NCI-H524 (cell line): ENCODE measurements around the gene ELMO3.

Experiments
- DNase-seq, 2 experiments: peaks; one replicate each; lab custom pipeline; 2025; lab: John Stamatoyannopoulos, UW

Gene ELMO3

DNA sequence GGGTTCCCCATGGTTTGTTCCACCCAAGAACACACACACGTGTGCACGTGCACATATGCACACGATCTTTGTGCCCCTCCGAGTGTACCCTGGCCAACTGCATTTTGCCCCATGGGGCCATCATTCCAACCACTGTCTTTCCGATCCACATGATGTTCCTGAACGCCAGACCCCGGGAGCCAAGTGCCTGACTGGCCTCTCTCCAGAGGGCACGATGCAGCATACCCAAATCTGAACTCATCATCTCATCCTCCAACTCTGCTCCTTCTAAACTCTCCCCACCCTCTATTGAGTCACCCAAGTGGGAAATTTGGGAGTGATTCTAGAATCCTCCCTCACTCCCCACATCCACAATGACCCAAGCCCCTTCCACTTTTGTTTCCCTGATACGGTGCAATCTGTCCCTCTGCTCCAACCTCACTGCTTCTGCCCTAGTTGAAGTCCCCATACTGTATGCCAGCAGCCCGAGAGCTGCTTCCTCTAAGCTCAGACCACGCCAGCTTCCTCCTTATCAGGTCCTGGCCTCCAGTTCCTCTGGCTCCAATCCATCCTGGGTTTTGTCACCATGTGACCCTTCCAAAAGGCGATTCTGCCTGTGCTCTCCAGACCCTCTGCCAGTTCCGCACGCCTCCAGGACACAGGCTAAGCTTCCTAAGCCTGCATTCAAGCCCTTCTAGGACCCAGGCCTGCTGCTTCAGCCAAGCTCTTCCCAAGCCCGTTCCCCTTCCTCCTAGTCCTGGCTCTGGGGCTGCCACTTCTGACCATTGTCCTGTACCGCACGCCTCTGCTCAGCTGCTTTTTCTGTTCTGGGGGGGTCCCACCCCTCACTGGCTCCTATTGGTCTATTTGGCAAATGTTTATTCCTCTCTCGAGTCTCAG lies 17.9 kb downstream of the ELMO3 start:
- no peak for DNase-seq

DNA sequence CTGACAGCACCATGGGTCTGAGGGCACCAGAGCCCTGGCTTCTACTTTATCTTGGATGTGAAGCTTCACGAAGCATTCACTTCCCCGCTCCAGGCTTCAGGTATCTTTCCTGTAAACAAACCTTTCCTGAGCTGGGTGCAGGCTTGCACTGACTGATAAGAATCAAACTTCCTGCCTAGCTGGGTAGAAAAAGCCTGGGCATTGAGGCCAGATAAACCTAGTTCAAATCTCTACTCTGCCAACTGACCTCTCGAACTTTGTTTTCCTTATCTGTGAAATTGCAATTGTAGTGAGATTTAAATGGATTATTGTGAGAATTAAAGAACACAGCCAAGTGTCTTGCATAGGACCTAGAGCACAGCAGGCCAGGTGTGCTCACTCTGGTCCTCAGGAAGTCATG lies 25.1 kb downstream of the ELMO3 start:
- DNase-seq = no peak

DNA sequence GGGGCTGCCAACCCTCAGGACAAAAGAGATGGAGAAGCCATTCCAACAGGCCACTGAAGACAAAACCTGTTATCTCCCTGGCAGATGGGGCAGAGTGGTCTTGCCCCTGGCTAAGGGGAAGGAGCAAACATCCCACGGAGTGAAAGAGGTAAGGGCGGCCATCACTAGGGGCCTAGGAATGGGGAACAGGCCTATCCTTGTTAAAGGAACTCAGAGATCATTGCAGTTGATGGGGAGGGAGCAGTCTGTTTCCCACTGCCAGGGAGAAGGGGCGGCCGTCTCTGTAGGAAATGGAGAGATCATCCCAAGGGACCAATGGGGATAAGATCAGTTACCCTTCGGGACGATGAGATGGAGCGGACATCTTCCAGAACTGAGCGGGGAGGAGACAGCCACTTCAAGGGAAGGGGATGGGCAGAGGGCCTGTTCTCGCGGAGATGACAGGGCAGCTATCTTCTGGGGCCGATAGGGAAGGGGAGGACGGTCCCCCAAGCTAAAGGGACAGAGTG lies 27.4 kb downstream of the ELMO3 start:
- DNase-seq = peak in 1 of 2 experiments; percentile 62

DNA sequence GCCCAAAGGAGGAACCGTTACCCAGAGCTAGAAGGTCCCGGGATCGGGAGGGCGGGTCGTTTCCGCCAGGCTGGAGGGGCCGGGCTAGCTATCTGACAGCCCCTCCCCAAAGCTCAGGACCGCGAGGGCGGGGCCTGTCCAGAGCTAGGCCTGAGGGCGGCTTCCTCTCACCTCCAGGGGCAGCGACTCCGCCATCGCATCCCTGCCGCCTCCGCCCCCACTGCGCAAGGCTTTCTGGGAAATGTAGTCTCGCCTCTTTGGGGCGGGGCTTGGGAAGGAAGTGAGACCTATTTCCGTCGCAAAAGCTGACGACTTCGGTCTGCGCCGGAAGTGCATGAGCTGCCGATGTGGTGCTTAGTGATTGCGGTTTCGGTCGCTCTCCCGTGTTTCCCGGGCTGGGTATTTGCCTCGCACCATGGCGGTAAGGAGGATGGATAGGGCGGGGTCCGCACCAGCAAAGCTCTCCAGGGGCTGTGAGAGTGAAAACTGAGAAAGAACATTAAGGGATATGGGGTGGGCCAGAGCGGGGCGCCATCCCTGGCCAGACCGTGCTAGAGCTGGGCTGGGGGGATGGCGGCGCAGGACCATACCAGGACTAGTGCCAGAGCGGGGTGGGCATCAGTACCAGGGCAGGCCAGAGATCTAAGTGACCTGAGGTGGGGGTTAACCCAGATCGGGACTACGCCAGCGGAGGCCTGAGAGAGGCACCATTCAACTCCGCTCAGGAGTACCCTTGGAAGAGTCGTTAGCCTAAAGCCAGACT lies 28.1 kb downstream of the ELMO3 start, which contains the start of gene TMEM208:
Gene TMEM208, plus strand, starts transcription at position 327 of the 763 bp plus-strand sequence. Its CDS starts 89 bp downstream, at position 416.
- peak; percentile 99 for DNase-seq

GRCh38 chr16:67227567-67227921 lies 28.6 kb downstream of the ELMO3 start:
- no peak for DNase-seq

GRCh38 chr16:67228034-67228785 lies 29.3 kb downstream of the ELMO3 start:
- no peak for DNase-seq

DNA sequence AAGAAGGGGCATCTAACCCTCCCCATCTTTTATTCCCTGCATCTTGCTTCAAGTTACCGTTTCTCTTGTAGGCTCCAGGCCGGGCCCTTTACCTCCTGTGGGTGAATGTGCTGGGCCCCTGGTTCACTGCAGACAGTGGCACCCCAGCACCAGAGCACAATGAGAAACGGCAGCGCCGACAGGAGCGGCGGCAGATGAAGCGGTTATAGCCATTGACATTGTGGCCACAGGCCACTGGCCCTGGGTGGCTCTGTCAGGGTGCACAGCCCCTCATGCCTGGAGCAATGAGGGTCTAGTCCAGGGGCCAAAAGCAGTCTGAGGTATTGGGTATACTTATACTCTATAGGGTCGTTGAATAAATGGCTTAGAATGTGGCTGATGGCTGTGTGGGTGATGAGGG lies 30.0 kb downstream of the ELMO3 start:
- no peak for DNase-seq

GRCh38 chr16:67229906-67230808 lies 31.2 kb downstream of the ELMO3 start:
- no peak for DNase-seq

DNA sequence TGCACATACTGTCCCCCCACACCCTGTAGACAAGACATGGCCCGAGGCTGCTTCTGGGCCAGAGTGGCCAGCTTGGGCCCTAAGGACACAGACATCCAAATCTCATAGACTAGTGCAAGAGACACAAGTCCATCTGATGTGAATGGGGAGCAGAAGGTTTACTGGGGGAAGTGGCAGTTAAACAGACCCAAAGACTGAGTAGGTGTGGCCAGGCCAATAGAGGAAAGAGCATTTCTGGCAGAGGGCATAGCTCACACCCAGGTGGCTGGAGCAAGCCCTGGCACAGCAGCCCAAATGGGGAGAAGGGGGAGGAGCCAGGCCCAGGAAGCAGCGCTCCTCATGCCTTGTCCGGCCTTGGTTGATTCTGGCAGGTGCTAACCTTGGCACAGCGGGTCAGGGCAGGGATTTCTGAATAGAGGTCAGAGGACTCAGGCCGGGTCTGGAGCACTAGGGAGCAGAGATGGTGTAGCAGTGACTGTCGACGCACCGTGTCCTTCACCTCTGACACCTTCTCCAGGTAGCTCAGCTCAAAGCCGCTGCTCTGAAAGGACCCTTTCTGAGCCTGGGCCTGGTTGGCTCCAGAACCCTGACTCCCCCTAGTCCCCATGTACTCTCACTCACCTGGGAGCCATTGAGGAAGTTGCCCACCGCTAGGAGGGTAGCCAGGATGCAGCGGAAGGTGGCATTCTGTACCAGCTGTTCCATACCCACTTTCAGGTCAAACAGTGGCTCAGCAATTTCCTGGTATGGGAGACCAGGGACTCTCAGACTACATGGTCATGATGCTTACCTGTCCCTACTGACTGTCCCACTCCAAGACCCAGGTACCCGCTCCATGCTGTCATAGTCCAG lies 32.1 kb downstream of the ELMO3 start:
- DNase-seq = no peak

DNA sequence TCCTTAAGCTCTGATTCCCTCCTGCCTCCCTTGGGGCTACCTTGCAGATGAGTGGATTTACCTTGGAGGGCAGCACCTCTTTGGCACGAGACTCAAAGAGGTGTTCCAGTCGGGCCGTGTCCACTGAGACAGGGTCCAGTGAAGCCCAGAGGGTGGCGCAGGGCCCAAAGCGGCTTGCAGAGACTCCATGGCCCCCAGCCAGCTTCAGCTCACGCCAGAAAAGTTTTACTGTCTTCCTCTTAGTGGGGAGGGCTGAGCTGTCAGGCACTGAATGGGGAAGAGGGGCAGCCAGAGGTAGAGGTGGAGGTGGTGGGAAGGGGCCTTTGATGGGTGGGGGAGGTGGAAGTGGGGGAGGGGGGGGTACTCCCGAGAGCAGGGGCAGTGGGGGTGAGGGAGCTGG lies 34.7 kb downstream of the ELMO3 start:
- DNase-seq = no peak

- DNase-seq = no peak
Observed at GRCh38 chr16:67234180-67234597, 35.3 kb downstream of the ELMO3 start.

GRCh38 chr16:67235816-67236562 lies 37.1 kb downstream of the ELMO3 start:
- no peak for DNase-seq

DNA sequence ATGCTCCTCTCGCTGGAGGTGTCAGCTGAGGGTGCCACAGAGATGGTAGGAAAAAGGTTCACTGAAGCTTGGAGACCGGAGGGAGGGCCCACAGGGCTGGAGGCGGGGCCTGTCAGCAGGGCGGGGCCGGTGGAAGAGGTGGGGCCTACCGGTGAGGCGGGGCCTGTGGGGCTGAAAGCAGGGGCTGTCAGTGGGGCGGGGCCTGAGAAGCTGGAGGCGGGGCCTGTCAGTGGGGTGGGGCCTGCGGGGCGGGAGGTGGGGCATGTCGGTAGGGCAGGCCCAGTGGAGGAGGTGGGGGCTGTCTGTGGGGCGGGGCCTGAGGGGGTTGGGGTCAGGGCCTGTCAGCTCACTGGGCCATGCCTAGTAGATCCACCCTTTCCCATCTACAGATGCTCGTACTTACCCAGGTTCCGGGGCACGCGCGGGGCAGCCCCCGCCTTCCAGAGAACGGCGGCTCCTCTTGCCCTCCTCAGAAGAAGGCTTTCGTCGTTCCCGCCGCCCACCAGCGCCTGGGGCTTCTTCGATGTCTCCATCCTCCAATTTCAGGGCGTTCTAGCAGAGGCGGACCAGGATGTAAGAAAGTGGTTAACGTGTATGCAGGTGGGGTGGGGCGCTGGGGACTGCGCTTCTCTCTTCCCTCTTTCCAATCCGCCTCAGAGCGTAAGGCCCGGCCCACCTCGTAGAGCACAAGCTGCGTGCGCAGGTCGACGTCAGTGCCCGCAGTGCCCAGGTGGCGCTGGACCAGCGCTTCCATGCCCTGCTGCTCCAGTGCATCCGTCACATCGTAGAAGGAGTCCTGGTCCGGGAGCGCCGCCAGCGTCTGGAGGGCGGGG lies 37.8 kb downstream of the ELMO3 start:
- no peak for DNase-seq

DNA sequence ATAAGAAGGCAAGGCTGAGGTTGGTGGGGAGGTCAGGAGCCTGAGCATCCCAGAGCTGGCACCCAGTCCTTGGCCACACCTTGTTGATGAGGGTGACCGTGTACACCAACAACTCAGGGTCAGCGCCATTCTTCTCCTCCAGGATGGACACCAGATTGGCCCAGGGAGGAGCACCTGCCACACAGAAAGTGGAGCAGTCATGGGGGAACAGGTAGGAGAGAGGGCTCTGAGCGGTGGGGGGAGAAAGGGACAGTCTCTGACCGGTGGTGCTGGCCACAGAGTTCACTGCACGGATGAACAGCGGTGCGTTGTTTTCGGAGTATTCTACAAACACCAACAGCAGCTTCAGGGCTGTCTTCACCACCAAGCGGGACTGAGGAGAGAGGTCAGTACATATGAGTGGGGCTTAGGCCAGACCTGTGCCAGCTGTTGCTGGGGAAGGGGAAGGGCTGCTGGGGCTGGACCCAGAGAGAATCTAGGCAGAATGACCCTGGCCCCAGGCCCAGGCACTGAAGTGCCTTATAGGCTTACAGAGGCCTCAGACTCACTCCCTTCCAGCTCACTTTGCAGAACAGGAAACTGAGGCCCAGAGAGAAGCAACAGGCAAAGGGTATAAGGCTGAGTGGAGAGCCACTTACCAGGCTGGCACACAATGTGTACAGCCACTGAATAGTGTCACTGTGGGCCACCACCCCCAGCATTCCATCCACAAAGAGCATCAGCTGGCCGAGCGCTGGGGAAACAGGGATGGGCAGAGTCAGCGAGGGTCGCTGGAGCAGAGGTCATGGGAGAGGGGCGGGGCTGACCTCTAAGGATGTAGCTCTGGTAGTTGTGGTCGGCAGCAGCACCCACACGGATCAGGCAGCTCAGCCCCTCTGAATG lies 38.7 kb downstream of the ELMO3 start:
- no peak for DNase-seq

DNA sequence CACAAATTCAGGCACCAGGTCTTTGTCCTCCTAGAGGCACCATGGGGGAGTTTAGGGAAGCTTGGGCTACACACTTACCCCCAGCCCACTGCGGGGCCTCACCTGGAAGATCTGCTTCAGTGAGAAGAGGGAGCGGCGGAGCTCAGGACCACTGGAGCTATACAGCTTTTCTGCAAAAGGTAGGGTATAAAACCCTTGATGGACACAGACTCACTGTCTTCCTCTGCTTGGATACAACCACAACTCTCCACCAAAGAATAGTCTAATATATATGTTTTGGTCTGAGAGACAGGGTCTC lies 39.3 kb downstream of the ELMO3 start:
- no peak for DNase-seq

DNA sequence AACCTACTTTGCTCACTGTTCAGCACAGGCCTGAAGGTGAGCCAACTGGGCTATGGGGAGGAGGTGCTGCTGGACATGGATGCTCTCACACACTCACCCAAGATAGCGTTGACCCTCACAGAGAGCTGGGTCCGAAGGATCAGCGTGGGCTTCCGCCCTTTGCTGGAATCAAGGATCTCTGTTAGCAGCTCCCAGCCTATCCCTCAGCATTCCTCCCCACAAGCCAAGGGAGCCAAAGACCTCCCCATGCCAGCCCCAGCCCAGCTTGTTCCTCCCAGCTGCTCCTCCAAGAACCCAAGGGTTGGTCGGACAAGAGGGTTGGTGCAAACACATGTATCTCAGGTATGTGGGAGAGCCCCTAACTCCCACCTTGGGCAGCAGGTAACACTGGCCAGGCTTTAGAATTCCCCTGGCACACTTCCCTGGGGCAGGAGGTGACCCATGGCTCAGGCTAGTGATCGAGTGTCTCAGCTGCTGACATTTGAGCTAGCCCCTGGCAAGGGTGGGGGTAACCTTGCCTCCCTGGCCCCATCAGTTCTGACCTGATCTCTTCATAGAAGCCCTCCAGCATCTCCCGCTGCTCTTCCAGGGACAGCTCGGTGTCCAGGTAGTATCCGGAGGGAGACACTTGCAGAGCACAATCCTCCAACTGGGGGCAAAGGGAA lies 40.0 kb downstream of the ELMO3 start:
- no peak for DNase-seq

- no peak for DNase-seq
Observed at GRCh38 chr16:67240506-67240905, 41.6 kb downstream of the ELMO3 start.
